Vagina (tissue), 2 donors: ENCODE data around the gene EGR2. TPM values are rescaled to one million over a fixed set of nuclear protein-coding genes. Genes with fewer than 3 reads are reported as not detected.

Source experiments
- DNase-seq, 2 donors: peaks; one replicate each; pipeline ENCODE4 v3.0.0-alpha.2; 2017; ENCODE audit errors: extremely low spot score in 2 of 2
- H3K27ac ChIP-seq: fragments of 200-600 bp; sonication (generic); one replicate; pipeline ENCODE4 v1.5.1; 2019
- H3K27me3 ChIP-seq: fragments of 200-600 bp; sonication (generic); one replicate; pipeline ENCODE4 v1.5.1; 2019
- H3K36me3 ChIP-seq, 2 donors: fragments of 200-600 bp; sonication (generic); one replicate each; pipeline ENCODE4 v1.5.1; 2017 to 2019
- H3K4me1 ChIP-seq: fragments of 200-600 bp; sonication (generic); one replicate; pipeline ENCODE4 v1.5.1; 2019
- H3K4me3 ChIP-seq, 2 donors: fragments of 200-600 bp; sonication (generic); 1 replicate in 1 of 2; 2 replicates in 1 of 2; pipeline ENCODE4 v1.5.1; 2016 to 2019
- H3K9me3 ChIP-seq: fragments of 200-600 bp; sonication (generic); one replicate; pipeline ENCODE4 v1.5.1; 2019
- CTCF ChIP-seq, 3 experiments: fragments of 450-650 bp in 2 of 3; fragments of 200-600 bp in 1 of 3; sonication (generic) in 1 of 3; IDR thresholded peaks; one replicate each; pipeline ENCODE4 v1.5.1; 2017 to 2019; ENCODE audit warnings: antibody characterized with exemption in 3 of 3, mild to moderate bottlenecking in 2 of 3, moderate library complexity in 2 of 3
- POLR2A ChIP-seq, 2 donors: fragments of 450-650 bp; IDR thresholded peaks; one replicate each; pipeline ENCODE4 v1.6.1; 2017; ENCODE audit warnings: antibody characterized with exemption in 2 of 2, mild to moderate bottlenecking in 2 of 2, moderate library complexity in 2 of 2
- POLR2AphosphoS5 ChIP-seq, 2 donors: sonication (generic); formaldehyde crosslinking; IDR thresholded peaks; one replicate each; pipeline ENCODE4 v1.9.0; 2017; ENCODE audit warnings: antibody characterized with exemption in 2 of 2, mild to moderate bottlenecking in 2 of 2, low read depth in 1 of 2; ENCODE audit not compliant: insufficient read depth in 1 of 2
- intact Hi-C: fragments of 100-400 bp; cut with DNase I; formaldehyde crosslinking; loops from one replicate; pipeline ENCODE4 v1.15.1; 2023
- total RNA-seq: library from RNA; depleted of rRNA; stranded (reverse); fragments of >200 nt; gene quantifications from one replicate; pipeline ENCODE4 v1.2.3, GENCODE V29; 2016

The EGR2 gene
- total RNA-seq, 1 donor from 2014 or later, result 3.2 TPM

GRCh38 chr10:62812672-62813439 is 3.3 kb downstream of the EGR2 start:
- no peaks in the 10 kb centered on the region for H3K9me3 ChIP-seq
- no peak overlapping the region for H3K27ac ChIP-seq
- H3K27me3 ChIP-seq, result no peaks in the 10 kb centered on the region
- no peak overlapping the region for H3K4me3 ChIP-seq
- peaks cover 31% of the 10 kb centered on the region for H3K4me1 ChIP-seq
- no peak for DNase-seq
- TF ChIP-seq POLR2AphosphoS5 (IDR thresholded peaks at IDR 0.05; ENCODE audit: insufficient read depth in 1 of 2, low read depth in 1 of 2) (no peak), POLR2A (IDR thresholded peaks at IDR 0.05) (no peak), CTCF (IDR thresholded peaks at IDR 0.05) (no peak)
- intact Hi-C loops, result no loop called here
- no peaks in the 10 kb centered on the region for H3K36me3 ChIP-seq

GRCh38 chr10:62811159-62811875 is 4.8 kb downstream of the EGR2 start:
- no peak for TF ChIP-seq POLR2AphosphoS5 (IDR thresholded peaks at IDR 0.05; ENCODE audit: insufficient read depth in 1 of 2, low read depth in 1 of 2)
- TF ChIP-seq POLR2A (IDR thresholded peaks at IDR 0.05), result no peak
- no peak for TF ChIP-seq CTCF (IDR thresholded peaks at IDR 0.05)
- Histone ChIP-seq H3K4me1 (peaks cover 38% of the 10 kb centered on the region), H3K9me3 (no peaks in the 10 kb centered on the region), H3K36me3 (no peaks in the 10 kb centered on the region), H3K4me3 (no peak overlapping the region), H3K27ac (no peak overlapping the region), H3K27me3 (no peaks in the 10 kb centered on the region)
- intact Hi-C loops, result no loop called here
- DNase-seq, result no peak

GRCh38 chr10:62810156-62810902 is 5.8 kb downstream of the EGR2 start:
- Histone ChIP-seq H3K4me3 (no peak overlapping the region), H3K27me3 (no peaks in the 10 kb centered on the region), H3K27ac (no peak overlapping the region), H3K4me1 (peaks cover 40% of the 10 kb centered on the region), H3K36me3 (no peaks in the 10 kb centered on the region), H3K9me3 (no peaks in the 10 kb centered on the region)
- no peak for TF ChIP-seq POLR2A (IDR thresholded peaks at IDR 0.05)
- no peak for TF ChIP-seq POLR2AphosphoS5 (IDR thresholded peaks at IDR 0.05; ENCODE audit: insufficient read depth in 1 of 2, low read depth in 1 of 2)
- no peak for TF ChIP-seq CTCF (IDR thresholded peaks at IDR 0.05)
- intact Hi-C loops, result no loop called here
- DNase-seq, result no peak

GRCh38 chr10:62806251-62806650 is 9.9 kb downstream of the EGR2 start:
- Histone ChIP-seq H3K27ac (peak overlapping the region; percentile 91), H3K27me3 (no peaks in the 10 kb centered on the region), H3K9me3 (no peaks in the 10 kb centered on the region), H3K36me3 (no peaks in the 10 kb centered on the region), H3K4me3 (peak overlapping the region; percentile 85 to 90), H3K4me1 (peaks cover 37% of the 10 kb centered on the region)
- intact Hi-C loops, result no loop called here
- DNase-seq, result no peak
- TF ChIP-seq CTCF (IDR thresholded peaks at IDR 0.05) (no peak), POLR2A (IDR thresholded peaks at IDR 0.05) (no peak), POLR2AphosphoS5 (IDR thresholded peaks at IDR 0.05; ENCODE audit: insufficient read depth in 1 of 2, low read depth in 1 of 2) (no peak)
